ENCODE data around the gene STK4. TPM values are rescaled to one million over a fixed set of nuclear protein-coding genes. Genes with fewer than 3 reads are reported as not detected.

STK4 gene
- total RNA-seq, 1 donor from 2014 or later: 37.5 TPM

DNA sequence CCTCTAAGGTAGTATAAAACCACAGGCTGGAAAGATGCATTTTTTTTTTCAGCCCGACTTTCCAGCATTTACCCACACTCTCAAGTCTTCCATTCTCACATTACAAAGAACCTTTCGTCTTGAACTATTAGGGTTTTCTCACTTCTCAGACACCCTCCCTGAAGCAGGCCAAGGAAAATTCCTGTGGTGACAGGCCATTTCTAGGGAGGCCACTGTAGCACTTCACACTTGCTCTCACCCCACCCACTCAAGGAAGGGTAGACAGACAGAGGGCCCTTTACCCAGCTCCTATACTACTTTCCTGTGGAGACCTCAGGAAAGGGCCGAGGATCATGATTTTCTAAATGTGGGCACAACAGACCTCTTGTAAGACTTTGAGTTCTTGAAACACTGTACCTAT, 106.9 kb downstream of the STK4 start:
- FAIRE-seq: no peak

DNA sequence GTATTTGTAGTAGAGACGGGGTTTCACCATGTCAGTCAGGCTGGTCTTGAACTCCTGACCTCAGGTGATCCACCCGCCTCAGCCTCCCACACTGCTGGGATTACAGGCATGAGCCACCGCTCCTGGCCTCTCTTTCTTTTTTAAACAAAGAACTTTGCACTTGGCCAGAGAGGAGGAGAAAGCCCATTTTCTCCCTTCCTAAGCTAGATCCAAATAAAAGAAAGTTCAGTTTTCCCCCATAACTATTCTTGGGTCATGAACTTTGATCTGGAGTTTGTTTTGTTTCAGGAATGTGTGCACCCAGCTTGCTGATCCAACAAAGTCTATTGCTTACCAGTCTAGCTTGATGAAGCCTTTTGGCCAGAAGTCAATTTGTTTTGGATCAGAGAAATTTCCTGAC, 111.2 kb downstream of the STK4 start:
- FAIRE-seq (no peak), DNase-seq (ENCODE audit: low spot score in 2 of 2) (no peak)

More for the DNA sequence above, 106.9 kb downstream of the STK4 start:
- no peak for DNase-seq (ENCODE audit: low spot score in 2 of 2)

DNA sequence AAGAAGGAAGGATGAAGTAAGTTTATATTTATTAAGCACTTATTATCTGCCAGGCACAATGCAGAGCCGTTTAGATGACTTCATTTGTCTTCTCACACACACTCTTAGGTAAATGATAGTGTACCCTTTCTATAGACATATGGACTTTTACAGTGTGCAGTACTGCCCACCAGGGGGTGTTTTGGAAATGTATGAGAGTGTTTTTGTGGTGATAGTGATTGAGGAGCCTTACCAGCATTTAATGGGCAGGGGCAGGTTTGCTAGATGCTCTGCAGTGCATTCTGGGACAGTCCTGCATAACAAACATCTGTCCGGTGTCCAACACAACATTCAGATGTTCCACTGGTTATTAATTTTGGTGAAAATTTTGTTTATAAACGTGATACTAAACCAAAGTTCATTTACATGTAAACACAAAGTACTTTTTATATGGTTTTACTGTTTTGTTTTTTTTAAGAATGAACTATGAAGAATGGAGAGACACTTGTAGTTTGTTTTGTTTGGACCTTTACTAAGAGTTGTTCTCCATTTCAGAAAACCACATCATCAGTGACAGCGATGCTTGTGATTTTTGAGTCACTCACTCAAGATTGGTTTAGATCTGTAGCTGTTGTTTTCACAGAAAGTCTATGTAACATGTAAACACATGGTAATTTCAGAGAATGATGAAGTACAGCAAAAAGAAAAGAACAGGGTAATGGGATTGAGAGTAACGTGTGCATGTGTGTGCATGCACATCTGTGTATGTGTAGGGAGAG, 114.7 kb downstream of the STK4 start:
- FAIRE-seq (no peak), DNase-seq (ENCODE audit: low spot score in 2 of 2) (no peak)

DNA sequence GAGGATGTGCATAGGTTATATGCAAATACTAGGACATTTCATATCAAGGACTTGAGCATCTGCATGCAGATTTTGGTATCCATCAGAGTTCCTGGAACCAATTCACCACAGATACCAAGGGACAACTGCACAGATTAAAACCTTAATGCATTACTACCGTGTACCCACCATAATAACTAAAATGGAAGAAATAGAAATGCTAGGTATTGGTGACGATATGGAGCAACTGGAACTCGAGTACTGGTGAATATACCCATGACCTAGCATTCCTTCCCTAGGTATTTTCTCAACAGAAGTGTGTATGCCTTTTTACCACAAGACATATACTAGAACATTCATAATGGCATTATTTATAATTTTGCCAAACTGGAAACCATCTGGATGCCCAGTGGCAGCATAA, 116.2 kb downstream of the STK4 start:
- FAIRE-seq: no peak
- no peak for DNase-seq (ENCODE audit: low spot score in 2 of 2)

DNA sequence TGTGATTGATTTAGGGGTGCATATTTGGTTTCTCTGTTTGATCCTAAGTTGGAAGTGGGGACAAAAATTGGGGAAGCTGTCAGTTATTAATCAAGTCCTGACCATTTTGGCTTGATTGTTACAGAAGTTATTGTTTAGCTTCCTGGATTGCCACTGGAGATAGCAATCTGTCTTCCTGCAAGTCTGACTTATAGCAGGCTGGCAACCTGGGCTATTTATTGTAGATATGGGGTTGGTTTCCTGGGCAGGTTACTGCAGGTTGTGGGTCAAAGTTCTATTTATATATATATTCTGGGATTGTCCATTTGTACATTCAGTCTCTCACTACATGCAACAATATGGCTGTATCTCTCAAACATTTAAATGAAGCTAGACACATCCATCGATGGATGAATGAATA, 116.8 kb downstream of the STK4 start:
- FAIRE-seq (no peak), DNase-seq (ENCODE audit: low spot score in 2 of 2) (no peak)

DNA sequence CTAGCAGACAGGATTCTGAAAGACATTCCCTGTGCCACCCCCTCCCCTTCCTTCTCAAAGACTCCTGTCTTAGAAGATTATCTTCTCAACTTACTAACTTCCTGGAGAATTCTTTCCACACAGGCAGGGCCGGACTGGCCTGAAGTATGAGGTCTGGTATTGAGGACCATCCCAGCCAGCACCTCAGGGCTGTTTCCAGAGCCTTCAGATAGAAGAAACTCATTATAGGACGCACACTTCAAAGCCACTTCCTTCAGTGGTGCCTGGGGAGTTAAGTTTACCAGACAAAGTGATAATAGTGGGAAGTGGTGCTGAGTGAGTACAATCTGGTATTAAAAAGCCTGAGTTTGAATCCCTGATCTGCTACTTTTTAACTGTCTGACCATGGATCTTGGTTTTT, 119.0 kb downstream of the STK4 start:
- no peak for DNase-seq (ENCODE audit: low spot score in 2 of 2)

DNA sequence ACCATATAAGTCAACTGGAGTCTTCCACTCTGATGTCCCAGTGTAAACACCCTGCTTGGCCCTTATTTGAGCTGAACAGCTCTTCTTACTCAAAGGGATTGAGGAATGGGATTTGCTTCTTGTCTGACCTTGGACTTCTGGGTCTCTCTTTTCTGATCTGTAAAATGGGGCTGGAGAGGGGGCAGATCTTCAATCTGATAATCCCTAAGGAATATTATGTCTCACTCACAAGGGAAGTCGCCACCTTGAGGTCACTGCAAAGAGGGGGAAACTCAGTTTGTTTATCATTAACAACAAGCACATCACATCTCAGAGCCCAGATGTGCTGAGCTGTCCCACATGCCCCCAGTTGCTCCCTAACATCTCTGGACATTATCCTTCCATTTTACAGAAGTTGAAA, 119.6 kb downstream of the STK4 start:
- DNase-seq (ENCODE audit: low spot score in 2 of 2) (no peak), FAIRE-seq (no peak)

More for the DNA sequence above, 119.0 kb downstream of the STK4 start:
- no peak for FAIRE-seq

DNA sequence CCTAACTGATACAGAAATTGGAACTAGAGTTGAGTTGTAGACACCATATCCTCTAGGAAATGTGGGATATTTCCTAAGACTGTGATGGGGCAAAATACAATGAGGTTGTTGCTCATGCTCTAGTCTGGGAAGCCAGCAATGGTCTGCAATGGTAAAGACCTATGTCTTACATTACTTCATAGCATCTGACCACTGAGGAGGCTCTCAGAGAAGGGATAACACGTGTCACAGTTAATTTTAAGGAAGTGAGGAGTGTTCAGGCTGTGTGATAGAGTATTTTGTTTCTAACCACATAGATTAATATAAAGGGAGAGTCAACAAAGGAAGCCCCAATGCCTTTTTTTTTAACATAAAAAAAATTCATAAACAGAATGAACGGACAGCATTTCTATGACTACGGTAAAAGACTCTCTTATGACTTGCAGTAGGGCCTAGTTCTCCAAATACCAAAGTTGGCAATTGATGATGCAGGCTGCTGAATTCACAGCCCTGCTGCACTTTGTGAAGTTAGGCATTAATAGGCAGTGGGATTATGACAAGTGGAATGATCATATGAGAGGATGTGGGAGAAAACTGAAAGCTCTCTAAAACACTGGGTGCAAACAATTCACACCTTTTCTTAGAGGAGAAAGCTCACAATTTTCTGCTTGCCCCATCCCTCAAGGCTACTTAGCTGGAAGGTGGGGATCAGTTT, 120.9 kb downstream of the STK4 start:
- DNase-seq (ENCODE audit: low spot score in 2 of 2): no peak
- no peak for FAIRE-seq

DNA sequence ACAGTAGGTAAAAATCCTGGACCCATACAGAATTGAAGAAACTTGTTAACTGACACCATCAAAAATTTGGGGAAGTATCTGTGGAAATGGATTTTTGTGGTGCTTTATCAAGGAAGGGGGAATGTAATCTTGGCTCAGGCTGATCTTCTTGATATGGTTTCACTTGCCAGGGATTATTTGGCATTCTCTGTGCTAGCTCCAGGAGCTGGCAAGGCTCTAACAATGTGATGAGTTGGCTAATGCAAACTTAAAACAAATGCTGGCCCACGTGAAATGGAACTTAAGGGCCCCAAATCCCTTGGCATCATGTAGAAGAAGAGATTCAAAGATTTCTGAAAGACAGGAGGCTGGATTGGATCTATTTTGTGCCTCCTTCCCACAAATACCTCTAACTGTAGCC, 121.5 kb downstream of the STK4 start:
- DNase-seq (ENCODE audit: low spot score in 2 of 2): no peak
- no peak for FAIRE-seq

DNA sequence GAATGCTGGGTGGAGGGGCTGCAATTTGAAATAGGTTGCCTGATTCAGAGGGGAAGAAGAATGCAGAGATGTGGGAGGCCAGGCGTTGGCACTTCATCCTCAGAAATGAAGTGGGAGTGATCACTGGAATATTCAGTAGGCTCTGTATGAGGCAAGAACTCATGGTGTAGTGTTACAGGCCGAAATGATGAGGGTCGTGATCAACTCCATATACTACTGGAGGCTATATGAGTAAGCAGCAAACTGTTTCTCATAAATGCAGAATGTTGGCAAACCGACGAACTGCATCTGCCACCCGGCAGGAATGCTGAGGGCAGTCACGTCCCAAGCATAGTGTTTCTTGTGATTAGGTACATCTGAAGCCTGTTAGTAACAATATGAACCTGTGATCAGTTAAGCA, 121.9 kb downstream of the STK4 start:
- FAIRE-seq: no peak
- DNase-seq (ENCODE audit: low spot score in 2 of 2): no peak

DNA sequence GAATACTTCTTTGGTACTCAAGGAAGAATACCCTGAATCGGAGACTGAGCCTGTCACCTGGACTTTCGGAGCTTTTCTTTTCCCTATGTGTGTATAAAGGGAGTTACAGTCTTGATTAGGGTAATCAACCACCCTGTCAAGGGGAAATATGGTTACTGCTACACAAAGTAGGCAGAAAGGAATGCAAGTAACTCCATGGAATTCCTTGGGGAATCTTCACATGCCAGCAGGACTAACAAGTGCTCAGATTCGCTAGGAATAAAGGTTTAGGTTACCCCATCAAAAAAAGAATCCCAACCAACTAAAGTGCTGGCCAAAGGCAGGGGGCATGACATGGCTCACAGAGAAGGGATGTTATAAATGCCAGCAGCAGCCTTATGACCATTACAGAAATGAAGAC, 124.2 kb downstream of the STK4 start:
- DNase-seq (ENCODE audit: low spot score in 2 of 2): no peak
- no peak for FAIRE-seq

DNA sequence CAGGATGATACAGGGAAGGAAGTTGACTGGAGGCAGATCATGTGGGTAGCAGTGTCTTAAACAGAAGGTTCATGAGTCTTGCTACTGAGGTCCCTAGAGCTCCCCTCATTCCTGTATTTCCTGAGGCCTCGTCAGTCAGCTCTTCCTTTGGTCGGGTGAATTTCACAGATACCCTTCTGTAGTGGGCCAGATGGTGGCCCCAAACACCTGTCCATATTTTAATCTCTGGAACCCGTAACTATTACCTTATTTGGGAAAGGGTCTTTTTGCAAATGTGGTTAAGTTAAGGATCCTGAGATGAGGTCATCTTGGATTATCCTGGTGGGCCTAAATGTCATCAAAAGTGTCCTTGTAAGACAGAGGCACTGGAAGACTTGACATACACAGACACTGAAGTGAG, 125.1 kb downstream of the STK4 start:
- no peak for FAIRE-seq
- DNase-seq (ENCODE audit: low spot score in 2 of 2): no peak

DNA sequence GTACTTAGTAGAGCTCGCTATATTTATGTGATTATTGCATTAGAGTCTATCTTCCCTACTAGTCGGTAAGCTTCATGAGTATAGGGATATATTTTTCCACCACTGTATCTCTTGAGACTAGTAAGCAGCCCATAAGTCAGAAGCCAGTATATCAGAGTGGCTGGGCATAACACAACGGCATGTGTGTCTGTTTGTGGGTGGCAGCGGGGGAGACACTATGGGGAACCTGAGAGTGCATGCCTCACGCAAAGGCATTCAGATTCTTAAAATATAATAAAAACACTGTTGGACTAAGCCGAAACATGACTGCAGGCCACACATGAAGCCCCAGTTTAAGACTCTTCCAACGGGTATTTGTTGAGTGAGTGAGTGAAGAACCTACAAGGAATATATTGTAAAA, 126.6 kb downstream of the STK4 start:
- no peak for FAIRE-seq
- DNase-seq (ENCODE audit: low spot score in 2 of 2): no peak

DNA sequence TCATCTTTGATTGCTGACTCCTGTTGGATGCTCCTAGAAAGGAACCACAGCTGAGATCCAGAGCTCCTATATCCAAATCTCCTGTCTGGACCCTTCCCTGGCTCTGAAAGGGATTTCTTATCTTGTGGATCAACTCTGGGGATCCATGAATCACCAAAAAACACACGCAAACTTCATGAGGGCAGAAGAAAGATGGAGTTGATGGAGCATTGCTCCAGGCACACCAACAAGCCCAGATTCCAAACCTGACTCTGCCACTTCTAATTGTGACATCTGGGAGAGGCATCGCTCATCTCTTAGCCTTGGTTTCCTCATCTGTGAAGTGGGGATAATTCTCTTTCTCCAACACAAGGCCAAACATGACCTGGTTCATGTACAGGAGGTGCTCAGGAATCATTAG, 127.9 kb downstream of the STK4 start:
- DNase-seq (ENCODE audit: low spot score in 2 of 2) (no peak), FAIRE-seq (no peak)

DNA sequence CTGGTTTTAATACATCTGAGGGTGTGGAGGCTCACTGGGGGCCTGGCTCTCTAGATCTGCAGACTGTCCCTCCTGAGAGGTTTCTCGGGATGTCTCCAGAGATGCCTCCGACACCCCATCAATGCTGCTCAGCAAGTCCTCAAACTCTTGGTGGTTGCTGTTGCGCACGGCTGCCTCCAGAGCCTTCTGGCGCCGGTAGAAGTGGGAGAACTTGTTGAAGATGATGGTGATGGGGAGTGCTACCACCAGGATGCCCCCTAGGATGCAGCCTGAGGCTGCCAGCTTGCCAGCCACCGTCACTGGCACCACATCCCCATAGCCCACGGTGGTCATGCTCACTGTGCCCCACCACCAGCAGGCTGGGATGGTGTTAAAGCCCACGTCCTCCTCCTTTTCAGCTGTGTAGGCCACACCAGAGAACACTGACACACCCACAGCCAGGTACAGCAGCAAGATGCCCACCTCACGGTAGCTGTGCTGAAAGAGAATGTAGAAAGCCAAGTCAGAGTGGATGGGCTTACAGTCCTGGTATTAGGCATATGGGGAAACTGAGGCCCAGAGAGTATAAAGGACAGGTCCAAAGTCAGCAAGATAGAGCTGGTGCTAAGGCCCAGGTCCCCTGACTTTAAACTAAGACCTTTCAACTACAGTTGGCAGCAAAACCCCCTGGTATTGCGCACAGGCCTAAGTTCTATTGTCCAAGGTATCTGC, 128.7 kb downstream of the STK4 start:
- no peak for DNase-seq (ENCODE audit: low spot score in 2 of 2)
- FAIRE-seq: no peak

DNA sequence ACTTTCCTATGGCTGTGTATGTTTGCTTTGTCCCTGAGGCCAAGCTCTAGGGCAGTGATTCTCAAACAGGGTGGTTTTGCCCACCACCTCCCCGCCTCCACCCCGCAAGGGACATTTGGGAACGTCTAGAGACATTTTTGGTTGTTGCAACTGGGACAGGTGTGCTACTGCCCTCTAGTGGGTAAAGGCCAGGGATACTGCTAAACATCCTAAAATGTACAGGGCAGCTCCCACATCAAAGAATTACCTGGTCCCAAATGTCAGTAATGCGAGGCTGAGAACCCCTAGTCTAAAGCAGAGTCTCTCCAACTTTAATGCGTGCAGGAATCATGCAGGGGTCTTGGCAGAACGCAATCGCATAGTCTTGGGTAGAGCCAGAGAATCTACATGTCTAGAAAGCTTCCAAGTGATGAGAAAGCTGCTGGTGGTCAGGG, 129.5 kb downstream of the STK4 start:
- DNase-seq (ENCODE audit: low spot score in 2 of 2) (peak in 1 of 2 donors; percentile 57), FAIRE-seq (no peak)

DNA sequence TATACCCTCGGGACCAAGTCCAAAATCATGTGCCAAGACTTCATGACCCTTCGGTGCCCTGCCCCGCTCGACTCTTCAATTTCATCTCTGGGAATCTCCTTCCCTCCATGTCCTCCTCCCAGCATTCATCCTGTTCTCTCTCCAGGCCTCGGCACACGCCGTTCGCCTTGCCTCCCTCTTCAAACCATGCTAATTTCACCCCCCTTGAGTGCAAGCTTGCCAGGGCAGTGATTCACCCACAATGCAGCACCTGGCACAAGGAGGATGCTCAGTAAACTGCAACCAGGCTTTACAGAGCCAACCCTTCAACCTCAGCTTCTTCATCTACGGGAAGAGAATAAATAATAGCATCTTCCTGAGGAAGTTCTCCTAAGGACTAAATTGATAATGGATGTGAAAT, 130.5 kb downstream of the STK4 start:
- no peak for FAIRE-seq
- no peak for DNase-seq (ENCODE audit: low spot score in 2 of 2)

DNA sequence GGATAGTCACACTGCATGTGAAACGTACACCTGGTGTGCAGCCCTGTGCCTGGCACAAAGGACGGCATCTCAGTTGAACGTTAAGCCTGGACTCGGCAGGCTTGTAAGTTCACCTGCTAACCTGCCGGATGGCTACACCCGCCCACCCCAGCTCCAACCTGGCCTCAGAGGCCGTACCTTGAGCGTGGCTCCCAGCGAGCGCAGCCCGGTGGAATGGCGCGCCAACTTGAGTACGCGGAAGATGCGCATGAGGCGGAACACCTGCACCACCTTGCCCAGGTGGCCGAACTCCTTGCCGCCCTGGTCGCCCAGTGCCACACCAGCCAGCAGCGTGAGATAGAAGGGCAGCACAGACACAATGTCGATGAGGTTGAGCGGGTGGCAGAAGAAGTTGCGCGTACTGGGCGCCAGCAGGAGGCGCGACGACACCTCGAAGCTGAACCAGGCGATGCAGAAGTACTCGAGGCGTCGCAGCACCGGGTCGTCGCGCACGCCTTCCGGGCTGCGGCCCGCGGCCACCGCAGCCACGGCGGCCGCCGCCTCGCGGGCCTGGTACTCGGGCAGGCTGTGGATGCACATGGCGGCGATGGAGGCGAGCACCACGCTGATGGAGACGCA, 131.3 kb downstream of the STK4 start:
- DNase-seq (ENCODE audit: low spot score in 2 of 2) (peak in 1 of 2 donors; percentile 42), FAIRE-seq (no peak)

DNA sequence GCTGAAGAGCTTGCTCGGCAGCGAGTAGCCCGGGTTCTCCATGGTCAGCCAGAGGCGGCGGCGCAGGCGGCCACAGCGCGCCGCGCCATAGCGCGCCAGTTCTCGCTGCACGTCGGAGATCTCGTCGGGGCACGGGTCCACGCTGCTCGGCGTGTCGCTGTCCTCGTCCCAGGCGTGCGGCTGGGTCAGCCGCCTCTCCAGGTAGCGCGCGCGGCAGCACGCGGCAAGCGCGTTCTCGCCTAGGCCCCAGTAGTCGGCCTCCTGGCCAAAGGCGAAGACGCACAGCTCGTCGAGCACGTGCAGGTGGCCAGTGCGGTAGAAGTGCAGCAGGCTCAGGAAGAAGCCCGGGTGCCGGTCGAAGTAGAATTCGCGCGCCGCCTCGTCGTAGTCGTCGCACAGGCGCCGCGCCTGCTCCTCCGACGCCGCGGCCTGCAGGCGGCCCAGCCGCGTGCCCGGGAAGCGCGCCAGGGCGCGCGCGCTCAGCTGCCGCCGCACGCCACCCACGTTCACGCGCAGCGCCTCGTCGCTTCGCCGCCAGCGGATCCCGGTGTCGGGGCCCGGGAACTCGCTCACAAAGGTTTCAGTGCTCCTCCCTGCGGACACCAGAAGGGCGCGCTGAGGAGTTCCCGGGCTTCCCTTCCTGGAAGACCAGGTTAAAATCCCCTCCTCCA, 131.9 kb downstream of the STK4 start:
- FAIRE-seq (no peak), DNase-seq (ENCODE audit: low spot score in 2 of 2) (peak in 1 of 2 donors; percentile 37)

DNA sequence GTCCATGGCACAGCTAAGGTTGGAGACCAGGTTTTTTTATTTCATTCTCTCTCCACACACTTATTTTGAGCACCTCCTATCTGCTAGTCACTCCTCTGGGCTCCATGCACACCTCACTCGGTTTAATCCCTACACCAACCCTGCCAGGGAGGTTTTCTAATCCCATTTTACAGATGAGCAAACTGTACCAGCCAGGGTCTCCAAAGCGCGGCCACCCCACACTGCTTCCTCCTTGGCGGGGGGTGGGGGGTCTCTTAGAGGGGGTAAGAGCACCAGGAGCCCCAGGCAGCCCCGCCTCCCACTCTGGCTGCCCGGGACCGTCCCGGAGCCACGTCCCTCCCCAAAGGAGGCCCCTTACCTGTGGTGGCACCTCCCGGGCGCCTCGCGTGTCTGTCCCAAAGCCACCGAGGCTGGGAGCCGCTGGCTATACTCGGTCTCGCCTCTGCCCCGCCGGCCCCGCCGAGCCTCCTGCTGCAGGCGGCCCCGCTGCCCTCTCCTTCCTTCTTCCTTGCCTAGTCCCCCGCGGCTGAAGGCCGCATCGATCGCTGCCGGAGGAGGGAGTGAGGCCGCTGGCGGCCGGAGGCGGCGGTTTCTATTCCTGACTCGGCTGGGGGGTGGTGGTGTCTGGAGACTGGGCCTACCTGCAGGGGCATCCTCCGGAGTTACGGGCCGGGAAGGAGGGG, 134.4 kb downstream of the STK4 start, which contains the start of gene KCNS1:
TSS of gene KCNS1 (minus strand) at position 565 of the 683 bp plus-strand sequence. CDS start 1,891 bp downstream, outside the sequence.
- DNase-seq (ENCODE audit: low spot score in 2 of 2): peak in 1 of 2 donors; percentile 38
- no peak for FAIRE-seq

Measured in frontal cortex (tissue), 4 donors.